Neural progenitor cell (in vitro differentiated cells): ENCODE measurements around the gene RBM14.
"Not testable (repeated sequence)": the region's sequence is repeated elsewhere in the genome, so short reads cannot be mapped to it uniquely, and the experiment has no call there.

Source experiments
- CTCF ChIP-seq: fragments of 200-600 bp; sonication (generic); IDR thresholded peaks from 2 replicates; pipeline ENCODE4 v1.5.1; 2017; ENCODE audit warnings: antibody characterized with exemption, mild to moderate bottlenecking
- EZH2 ChIP-seq: fragments of 200-600 bp; sonication (generic); IDR thresholded peaks from 2 replicates; pipeline ENCODE4 v1.6.1; 2017; ENCODE audit warnings: antibody characterized with exemption, mild to moderate bottlenecking, moderate library complexity
- EZH2phosphoT487 ChIP-seq: fragments of 200-600 bp; sonication (generic); IDR thresholded peaks from 2 replicates; pipeline ENCODE4 v1.6.1; 2017; ENCODE audit warnings: antibody characterized with exemption

DNA sequence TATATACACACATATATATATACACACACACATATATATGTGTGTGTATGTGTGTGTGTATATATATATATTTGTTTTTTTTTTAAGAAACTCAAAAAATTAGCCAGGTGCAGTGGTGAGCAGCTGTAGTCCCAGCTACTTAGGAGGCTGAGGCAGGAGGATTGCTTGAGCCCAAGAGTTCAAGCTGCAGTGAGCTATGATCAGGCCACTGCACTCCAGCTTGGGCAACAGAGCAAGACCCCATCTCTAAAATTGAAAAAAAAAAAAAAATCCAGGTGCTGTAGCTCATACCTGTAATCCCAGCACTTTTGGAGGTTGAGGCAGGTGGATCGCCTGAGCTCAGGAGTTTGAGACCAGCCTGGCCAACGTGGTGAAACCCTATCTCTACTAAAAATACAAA is 27.1 kb upstream of the RBM14 start:
- TF ChIP-seq CTCF, EZH2, EZH2phosphoT487: not testable (repeated sequence)
